OCI-M1 (cell line): Measurements from ENCODE around the gene TIPRL.

ENCODE experiments used
- DNase-seq: peaks from one replicate; lab custom pipeline; 2025; lab: John Stamatoyannopoulos, UW

The TIPRL gene

DNA sequence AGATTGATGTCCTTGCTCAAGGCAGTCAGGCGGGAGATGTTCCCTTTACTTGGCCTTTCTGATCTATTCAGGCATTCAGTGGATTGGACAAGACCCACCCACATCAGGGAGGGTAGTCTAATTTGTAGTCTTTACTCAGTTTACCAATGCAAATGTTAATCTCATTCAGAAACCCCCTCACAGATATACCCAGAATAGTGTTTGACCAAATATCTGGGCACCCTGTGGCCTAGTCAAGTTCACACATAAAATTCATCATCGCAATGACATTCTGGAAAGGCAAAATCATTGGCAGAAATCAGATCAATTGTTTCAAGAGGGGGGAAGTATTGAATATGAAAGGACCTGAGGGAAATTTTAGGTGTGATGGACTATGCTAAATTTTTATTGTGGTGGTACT lies 34.6 kb downstream of the TIPRL start:
- DNase-seq = no peak

DNA sequence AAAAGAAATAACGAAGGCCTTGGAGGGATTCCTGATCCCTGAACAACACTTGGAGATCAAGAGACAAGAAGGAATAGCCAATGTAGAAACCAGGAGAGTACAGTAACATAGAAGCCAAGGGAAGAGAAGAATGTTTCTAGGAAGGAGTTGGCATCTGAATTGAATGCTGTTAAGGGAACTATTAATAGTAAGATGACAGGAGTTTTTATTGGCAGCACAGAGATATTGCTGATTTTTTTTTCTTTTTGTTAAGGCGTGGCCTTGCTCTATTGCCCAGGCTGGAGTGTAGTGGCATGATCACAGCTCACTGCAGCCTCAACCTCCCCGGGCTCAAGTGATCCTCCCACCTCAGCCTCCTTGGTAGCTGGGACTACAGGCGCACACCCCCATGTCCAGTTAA lies 37.4 kb downstream of the TIPRL start:
- no peak for DNase-seq

DNA sequence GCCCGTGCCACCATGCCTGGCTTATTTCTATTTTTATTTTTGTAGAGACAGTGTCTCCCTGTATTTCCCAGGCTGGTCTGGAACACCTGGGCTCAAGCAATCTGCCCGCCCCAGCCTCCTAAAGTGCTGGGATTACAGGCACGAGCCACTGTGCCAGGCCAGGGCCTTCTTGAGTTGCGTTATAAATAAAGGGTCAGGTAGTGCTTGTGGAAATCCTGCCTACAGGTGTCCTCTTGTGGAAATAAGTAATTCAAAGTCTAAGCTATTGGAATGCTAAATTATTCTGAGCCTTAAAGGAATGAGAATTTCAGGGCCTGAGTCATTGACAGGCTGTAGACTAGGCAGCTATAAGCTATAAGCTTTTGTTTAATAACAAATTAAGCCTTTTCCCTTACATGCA lies 38.9 kb downstream of the TIPRL start:
- DNase-seq = no peak

DNA sequence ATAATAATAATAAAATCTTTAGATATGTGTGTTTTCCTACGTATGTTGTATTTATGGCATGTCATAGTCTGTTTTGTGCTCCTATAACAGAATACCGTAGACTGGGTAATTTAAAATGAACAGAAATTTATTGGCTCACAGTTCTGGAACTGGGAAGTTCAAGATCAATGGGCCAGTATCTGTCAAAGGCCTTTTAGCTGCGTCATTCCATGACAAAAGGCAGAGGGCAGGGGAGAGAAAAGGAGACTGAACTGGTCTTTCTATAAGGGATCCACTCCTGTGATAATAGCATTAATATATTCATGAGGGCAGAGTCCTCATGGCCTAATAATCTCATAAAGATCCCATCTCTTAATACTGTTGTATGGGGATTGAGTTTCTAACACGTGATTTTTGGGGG lies 39.9 kb downstream of the TIPRL start:
- peak; percentile 16 for DNase-seq

DNA sequence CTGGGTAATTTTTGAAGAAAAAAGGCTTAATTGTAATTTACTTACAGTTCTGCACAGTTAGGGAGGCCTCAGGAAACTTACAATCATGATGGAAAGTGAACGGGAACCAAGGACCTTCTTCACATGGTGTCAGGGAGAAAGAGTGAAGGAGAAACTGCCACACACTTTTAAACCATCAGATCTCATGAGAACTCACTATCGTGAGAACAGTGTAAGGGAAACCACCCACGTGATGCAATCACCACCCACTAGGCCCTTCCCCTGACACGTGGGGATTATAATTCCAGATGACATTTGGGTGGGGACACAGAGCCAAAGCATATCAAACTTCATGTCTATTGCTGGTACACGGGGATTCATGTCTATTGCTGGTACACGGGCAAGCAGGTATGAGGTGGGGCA lies 41.7 kb downstream of the TIPRL start:
- peak; percentile 74 for DNase-seq

DNA sequence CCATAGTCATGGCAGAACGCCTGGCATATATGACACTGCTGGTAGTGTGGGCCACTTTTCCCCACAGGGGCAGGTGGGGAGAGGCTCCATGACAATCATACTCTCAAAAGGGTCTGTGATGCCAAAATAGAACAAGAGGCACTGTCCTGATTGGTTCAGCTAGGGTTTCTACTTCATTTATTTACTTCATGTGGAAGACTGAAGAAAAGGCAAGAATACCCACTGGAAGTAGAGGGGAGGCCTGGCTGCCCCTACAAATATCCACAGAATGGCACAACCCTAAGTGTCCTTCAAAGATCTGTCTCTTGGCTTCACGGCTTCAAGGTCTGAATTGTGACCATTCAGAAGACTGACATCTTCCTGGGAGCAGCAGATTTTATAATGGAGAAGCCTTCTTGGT lies 42.5 kb downstream of the TIPRL start:
- no peak for DNase-seq

DNA sequence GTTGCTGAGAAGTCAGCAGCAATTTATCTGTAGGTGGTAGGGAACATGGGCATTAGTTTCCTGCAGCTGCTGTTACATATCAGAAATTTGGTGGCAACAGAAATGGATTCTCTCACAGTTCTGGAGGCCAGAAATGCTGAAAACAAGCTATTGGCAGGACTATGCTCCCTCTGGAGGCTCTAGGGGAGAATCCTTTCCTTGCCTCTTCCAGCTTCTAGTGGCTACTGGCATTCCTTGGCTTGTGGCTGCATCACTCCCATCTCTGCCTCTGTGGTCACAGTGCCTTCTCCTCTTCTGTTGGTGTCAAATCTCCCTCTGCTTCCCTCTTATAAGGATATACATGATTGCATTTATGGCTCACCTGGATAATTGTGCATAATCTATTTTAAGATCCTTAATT lies 44.5 kb downstream of the TIPRL start:
- DNase-seq = peak; percentile 22

DNA sequence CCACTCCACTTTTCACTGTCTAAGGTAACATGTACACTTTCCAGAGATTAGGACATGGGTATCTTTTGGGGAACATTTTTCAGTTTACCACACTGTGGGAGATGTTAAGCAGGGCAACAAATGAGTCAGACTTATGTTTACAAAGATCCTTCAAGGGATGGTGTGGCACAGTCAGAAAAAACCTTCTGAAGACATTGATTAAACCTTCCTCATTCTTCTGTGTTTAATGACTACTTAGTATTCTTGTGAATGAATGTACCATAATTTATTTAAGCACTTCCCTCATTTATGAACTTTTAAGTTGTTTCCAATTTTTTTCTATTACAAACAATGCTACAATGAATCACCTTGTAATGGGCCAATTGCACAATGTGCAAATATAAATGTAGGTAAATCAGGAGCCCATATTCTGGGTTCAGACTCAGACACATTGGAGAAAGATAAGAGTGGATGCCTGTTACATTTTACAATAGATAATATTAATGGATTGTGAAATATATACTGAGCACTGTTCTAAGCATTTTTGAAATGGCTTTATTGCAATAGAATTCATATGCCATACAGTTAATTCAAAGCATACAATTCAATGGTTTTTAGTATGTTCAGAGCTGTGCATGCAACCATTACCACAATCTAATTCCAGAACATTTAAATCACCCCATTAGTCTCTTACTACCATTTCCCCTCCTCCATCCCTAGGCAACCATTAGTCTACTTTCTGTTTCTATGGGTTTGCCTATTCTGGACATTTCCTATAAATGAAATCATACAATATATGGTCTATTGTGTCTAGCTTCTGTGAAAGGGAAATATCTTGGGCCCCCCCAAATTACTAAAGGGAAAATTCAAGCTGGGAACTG lies 45.1 kb downstream of the TIPRL start:
- DNase-seq = peak; percentile 30

DNA sequence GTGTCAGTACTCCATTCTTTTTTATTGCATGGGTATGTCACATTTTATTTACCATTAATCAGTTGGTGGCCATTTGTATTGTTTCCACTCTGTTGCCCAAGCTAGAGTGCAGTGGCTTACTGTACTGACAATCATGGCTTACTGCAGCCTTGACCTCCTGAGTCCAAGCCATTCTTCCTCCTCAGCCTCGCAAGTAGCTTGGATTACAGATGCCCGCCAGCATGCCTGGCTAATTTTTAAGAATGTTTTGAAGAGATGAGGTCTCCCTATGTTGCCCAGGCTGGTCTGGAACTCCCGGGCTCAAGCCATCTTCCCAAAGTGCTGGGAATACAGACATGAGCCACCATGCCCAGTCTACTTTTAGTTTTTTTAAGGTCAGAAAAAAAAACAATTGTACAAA lies 46.2 kb downstream of the TIPRL start:
- peak; percentile 47 for DNase-seq

DNA sequence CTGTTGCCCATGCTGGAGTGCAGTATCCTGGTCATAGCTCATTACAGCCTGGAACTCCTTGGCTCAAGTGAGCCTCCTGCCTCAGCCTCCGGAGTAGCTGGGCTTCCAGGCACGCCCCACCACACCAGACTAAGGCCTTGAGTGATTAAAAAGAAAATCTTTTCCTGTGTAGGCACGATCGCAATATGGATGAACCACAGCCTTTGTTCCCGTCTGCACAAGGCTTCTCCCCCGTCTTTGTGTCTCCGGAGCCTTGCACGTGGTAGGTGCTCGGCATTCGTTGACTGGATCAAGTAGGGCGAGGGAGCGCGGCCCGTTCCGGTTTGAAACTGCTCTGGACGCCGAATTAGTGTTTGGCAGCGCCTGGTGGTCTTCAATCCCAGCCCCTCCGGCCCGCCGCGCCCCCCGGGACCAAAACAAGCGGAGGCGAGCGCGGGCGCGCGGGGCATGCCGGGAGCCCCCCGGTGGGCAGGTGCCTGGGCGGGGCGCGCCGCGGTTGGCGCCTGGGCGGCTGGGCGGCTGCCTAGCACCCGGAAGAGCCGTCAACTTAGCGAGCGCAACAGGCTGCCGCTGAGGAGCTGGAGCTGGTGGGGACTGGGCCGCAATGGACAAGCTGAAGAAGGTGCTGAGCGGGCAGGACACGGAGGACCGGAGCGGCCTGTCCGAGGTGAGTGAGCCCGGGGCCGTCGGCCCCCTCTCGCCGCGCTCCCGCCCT lies 46.9 kb downstream of the TIPRL start, which contains the start of gene SFT2D2:
Gene SFT2D2, plus strand, starts transcription at position 529 of the 715 bp plus-strand sequence. Its CDS starts 76 bp downstream, at position 605.
- DNase-seq = peak; percentile 91

DNA sequence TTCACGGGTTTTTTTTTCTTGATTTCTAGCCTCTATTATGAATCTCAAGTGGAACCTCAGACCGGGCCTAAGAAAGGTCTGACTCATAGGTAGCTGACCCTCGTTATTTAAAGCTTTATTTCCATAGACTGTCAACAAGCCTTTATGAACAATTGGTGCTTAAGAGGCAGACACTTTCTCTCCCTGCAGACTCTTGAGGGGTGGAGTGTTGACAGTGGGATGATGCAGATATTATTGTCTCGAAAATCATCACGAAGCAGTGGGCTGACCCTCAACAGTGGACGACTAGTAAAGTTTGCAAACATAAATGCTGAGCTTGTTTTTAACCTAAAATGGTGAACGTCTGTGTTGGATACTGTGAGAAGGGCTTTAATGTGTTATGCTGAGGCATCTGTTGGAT lies 48.9 kb downstream of the TIPRL start:
- DNase-seq = no peak

DNA sequence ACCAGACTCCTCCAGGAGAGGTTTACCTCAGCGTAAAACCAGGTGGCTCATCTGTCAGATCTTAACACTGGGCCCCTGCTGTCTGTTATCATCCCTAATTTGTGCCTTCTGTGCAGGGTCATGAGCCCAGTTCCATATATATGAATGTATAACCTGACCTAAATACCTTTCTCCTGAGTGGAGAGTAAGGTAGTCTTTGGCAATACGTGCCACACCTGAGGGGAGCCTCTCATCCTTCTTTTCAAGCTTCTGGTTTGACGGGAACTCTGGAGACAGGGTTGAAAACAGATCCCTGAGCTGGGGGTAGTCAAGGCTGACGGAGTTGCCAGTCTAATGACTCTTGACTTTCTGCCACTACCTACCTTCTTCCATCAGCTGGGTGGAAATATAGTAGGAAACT lies 51.1 kb downstream of the TIPRL start:
- no peak for DNase-seq

DNA sequence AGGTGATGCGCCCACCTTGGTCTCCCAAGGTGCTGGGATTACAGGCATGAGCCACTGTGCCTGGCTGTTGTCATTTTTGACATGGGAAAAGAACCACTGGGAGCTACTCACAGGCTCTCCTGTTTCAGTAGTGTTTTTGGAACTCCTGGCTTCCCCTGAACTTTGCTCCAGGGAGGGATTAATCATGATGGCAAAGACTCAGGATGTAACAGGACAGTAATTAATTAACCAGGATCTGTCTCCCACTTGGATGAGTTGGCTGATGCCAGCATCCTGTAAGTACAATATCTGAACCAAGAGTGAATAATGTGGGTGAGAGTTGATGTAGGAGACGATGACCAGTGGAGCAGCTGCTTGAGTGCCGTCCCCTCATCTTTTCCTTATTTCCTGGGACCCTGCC lies 51.9 kb downstream of the TIPRL start:
- no peak for DNase-seq

DNA sequence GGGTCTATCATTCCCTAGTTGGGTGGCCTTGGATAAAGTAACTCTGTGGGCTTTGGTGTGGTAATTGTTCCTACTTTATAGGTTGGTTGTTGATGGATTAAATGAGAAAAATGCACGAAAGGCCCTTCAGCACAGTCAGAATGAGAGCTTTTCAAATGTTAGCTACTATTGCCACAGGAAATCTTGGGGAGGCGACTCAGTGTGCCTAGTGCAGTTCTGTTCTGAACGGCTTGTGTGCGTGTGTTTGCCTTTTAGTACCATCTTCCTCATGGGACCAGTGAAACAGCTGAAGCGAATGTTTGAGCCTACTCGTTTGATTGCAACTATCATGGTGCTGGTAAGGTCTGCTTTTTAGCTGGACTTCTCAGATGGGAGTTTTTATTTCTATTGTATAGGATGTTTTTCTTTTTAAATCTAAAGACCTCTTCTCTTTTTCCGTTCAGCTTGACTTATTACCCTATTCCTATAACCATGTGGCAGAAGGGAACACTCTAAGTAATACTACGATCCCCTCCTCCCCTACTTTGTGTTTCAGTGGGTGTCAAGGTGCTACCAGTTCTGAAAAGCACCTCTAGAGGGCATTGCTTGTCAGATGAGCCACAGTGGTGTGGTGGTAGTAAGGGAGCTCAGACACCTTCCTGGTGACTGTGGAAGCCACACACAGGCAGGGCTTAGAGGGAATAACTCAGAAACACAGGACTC lies 56.2 kb downstream of the TIPRL start:
- peak; percentile 83 for DNase-seq

DNA sequence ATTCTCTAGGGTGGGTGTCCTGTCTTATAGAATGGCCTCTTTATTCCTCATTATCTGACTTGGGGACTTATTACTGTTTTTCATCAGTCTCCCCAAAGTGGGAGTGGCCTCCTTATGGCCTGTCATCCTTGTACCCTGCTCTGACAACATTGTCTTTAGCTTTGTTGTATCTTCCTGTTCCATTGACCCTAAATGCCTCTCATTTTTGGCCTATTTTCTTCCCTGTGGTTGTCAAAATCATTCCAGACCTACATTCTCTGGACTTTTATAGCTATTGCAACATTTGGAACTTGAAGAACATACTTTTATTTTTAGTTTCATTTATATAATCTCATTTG lies 56.8 kb downstream of the TIPRL start:
- no peak for DNase-seq

DNA sequence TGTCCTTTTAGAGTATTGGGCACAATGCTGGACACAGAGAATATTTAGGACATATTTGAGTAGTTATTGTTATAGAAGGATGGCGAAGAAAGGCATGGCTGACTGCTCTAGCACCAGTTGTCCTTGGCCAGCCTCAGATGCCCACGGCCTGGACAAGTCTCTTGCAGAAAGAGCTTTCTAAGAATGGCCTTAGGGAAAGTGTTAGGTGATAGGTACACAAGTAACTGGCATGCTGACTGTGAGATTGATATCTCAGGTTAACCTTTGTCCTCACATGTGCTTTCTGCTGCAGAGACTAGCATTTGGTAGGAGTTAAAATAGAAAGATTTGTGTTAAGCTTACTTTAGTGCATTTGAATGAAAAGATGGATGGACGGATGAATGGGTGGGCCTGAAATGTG lies 57.2 kb downstream of the TIPRL start:
- no peak for DNase-seq

DNA sequence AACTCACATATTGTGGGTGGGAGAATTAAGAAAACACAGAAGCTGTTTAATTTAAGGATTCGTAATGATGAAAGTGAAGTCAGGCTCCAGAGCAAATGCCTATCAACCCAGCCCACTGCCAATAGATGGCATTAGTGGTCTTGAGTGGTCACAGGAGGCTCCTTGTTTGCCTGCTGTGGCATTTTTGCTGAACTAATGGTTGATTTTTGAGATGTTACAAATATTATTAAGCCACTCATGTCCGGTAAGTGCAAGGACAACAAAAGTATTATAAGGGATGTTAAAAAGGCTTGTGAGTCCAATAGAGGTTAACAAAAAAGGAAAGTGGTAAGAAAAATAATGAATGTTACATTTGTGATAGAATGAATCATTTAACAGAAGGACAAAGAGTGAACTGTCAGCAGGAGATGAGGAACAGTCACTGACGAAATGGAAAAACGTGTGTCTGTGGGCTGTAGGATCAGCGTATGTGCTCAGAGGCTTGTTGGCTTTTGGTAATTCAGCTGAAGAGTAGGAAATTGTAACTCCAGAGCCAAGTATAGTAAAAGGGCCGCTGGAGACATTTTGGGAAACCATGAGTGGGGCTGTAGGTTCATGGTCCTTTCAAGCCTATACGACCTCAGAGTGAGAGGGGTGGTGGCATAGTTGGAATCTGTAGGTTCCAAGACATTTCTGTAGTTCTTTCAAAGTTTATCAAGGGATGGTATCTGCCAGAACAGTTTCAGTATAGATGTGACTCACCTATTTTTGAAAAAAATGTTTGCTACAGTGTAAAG lies 58.3 kb downstream of the TIPRL start:
- no peak for DNase-seq

DNA sequence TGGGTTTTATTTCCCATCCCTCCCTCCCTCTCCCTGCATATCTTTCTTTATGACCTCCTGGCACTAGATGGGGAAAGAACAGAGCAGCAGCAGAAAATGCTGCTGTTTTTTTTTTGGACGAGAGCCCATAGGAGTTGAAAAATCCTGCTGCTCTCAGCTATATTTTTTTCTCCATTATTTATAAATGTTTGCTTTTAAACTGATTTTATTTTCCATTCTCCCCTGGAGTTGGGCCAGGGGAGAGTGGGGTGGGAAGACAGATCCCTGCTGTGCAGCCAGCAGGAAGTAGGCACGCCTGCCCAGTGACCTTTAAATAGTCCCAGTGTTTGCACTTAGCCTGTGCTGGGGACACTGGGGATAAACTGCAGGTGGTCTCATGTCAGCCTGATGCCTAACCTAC lies 64.4 kb downstream of the TIPRL start:
- DNase-seq = no peak

DNA sequence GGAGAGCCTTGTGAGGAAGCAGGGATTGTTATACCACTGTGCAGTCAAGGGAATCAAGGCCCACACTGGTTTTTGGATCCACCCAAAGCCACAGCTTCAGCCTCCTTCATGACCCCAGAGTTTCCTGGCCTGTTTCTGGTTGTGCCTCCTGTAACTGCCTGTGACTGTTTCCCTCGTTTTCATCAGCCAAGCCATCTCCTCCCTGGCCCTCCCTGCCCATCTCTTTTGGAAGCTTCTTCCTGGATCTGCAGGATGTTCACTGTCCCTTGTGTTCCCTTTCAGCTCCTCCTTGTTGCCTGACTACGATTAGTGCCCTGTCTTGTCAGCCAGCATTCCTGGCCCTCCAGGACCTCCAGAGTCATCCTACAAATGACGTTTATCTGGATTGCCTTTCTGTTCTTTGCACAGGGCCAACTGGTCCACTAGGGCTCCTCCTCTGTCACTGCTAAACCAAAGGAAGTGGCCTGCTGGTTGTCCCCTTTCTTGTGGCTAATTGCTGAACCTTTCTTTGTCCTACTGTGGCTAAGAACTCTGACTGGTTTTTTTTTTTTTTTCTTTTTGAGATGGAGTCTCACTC lies 65.0 kb downstream of the TIPRL start:
- DNase-seq = no peak

DNA sequence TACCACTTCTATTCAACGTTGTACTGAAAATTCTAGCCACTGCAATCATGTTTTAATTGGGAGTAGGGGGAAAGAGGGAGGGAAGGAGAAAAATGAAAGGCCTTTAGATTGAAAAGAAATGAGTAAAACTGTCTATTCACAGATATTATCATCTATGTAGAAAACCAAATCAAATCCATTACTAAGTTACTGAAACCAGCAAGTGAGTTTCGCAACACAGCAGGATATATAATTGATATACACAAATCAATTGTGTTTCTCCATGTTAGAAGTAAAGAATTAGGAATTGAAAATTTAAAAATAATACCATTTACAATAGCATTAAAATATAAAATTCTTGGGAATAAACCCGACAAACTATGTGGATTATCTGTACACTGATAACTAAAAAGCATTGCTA lies 66.3 kb downstream of the TIPRL start:
- DNase-seq = no peak

DNA sequence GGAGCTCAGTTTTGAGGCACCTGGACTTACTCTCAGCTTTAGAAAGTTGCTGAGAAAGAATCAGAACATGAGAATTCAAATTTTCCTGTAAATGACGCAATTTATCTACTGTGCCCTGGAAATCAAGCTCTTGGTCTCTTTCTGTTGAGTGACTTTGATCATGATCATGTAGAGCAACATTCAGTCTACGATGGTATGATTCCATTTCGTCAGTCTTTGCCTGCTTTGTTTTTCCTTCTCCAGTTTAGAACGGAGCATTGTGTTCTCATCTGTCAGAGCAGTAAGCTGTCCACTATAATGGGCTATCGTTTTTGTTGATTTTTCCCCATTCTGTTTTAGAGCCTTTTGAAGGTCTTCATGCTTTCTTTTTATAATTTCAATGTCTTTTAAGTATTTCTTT lies 67.7 kb downstream of the TIPRL start:
- no peak for DNase-seq
